NCI-H2196 treated with DMSO at 0.1 percent for 48 hours (cell line): ENCODE measurements around the gene CNST.
A peak's percentile ranks its signal among the peaks of the same experiment; 100 is the strongest.
"Not testable (repeated sequence)": the region's sequence is repeated elsewhere in the genome, so short reads cannot be mapped to it uniquely, and the experiment has no call there.

Experiments used
- DNase-seq: peaks from one replicate; lab custom pipeline; 2025; ENCODE audit not compliant: unreplicated experiment; lab: John Stamatoyannopoulos, UW

Gene CNST

GRCh38 chr1:246583056-246583440, 16.8 kb downstream of the CNST start:
- no peak for DNase-seq

- peak; percentile 33 for DNase-seq
These were observed 17.4 kb downstream of the CNST start for GRCh38 chr1:246583448-246584185.

GRCh38 chr1:246587032-246587431, 20.8 kb downstream of the CNST start:
- DNase-seq = no peak

DNA sequence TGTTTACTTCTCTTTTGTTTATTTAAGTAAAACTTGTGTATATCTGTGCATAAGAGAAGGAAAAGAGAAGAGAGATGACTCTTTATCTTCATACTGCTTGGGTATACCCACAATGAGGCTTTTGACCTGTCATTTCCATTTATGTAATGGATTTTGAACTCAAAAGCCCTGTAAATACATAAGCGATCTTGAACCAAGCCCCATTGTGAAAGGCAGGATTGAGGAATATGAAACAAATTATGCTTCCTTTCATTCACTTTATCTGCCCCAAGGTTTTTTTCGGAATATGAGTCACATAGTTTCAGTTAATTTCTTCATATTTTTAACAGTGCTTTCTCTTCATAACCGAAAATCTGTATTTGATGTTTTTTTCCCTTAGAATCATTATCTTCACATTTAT, 21.4 kb downstream of the CNST start:
- DNase-seq = no peak

- DNase-seq = no peak
These were observed 22.0 kb downstream of the CNST start for GRCh38 chr1:246588159-246588721.

DNA sequence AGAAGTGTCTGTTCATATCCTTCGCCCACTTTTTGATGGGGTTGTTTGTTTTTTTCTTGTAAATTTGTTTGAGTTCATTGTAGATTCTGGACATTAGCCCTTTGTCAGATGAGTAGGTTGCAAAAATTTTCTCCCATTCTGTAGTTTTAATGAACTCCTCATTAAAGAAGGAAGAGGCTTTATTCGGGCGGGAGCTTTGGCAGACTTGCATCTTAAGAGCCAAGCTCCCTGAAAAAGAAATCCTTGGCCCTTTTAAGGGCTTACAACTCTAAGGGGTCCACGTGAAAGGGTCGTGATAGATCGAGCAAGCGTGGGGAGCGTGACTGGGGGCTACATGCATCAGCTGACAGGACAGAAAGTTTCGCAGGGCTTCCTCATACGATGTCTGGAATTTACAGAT, 23.7 kb downstream of the CNST start:
- DNase-seq = not testable (repeated sequence)

- DNase-seq = no peak
These were observed 24.8 kb downstream of the CNST start for GRCh38 chr1:246591047-246591446.

- no peak for DNase-seq
These were observed 25.2 kb downstream of the CNST start for GRCh38 chr1:246591504-246591903.

DNA sequence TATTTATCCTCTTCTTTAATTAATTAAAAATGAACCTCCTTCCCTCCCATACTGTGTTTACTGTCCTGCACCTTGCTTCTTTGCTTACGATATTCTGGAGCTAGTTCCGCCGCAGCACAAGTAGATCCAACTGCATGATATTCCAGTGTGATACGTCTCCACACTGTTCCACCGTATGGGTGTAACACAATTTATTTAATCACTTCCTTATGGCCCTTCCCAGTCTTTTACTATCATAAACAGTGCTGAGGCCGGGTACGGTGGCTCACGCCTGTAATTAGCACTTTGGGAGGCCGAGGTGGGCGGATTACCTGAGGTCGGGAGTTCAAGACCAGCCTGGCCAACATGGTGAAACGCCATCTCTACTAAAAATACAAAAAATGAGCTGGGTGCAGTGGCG, 25.7 kb downstream of the CNST start:
- no peak for DNase-seq

DNA sequence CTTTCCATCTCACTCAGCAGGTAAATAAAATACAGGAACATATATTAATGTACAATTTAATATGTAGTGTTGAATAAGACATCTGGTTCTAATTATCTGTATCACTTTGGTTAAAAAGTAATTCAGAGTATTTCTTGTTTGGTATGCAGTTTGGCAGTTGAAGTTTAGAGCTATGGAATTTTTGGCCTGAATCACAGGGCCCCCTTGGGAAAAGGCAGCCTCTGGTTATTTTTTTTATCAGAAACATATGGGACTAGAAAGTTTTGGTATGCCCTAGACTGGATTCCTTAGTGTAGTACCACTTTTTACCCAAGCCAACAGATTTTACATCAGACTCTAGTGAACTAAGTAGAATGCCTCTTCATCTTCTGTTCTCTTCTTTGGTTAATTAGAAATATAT, 26.4 kb downstream of the CNST start:
- no peak for DNase-seq

- no peak for DNase-seq
These were observed 28.9 kb downstream of the CNST start for GRCh38 chr1:246595146-246595545.

- DNase-seq = peak; percentile 10
These were observed 31.1 kb downstream of the CNST start for GRCh38 chr1:246597340-246597739.

GRCh38 chr1:246597971-246598370, 31.7 kb downstream of the CNST start:
- no peak for DNase-seq

DNA sequence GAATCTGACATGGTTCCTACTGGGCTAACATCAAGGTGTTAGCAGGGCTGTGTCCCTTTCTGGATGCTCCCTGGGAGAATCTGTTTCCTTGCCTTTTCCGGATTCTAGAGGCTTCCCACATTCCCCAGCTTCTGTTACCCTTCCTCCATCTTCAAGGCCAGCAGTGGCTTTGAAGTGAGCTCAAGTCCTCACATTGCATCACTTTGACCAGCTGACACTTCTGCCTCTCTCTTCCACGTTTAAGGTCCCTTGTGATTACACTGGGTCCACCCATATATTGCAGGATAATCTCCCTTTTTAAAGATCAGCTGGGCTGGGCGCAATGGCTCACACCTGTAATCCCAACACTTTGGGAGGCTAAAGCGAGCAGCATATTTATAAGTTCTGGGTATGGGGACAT, 33.1 kb downstream of the CNST start:
- DNase-seq = no peak

- DNase-seq = no peak
These were observed 34.3 kb downstream of the CNST start for GRCh38 chr1:246600579-246600978.

DNA sequence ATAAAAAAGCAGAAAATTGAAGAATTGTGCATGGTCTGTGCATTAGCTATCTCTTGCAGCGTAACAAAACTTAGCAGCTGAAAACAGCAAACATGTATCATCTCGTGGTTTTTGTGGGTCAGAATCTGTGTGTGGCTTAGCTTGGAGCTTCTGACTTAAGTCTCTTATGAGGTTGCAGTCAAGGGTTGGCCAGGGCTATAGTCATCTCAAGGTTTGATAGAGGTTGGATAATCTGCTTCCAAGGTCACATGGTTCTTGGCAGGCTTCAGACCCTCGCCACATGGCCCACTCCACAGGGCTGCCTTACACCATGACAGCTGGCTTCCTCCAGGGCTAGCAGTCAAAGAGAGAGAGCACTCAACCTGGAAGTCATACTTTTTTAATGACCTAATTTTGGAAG, 35.9 kb downstream of the CNST start:
- DNase-seq = no peak

DNA sequence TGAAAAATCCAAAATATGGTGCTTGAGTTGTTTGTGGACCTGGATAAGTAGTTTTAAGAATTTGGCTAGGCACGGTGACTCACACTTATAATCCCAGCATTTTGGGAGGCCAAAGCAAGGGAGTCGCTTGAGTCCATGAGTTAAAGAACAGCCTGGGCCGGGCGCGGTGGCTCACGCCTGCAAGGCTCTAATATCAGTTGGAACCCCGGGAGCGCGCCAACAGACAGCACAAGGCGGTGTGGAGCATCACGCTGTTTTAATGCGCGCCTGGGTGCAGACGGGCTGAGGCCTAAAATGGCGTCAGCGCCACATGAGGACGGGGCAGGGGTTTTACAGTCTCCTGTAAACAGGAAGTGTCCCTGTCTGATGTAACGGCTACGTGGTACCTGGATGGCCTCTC, 39.0 kb downstream of the CNST start:
- not testable (repeated sequence) for DNase-seq

DNA sequence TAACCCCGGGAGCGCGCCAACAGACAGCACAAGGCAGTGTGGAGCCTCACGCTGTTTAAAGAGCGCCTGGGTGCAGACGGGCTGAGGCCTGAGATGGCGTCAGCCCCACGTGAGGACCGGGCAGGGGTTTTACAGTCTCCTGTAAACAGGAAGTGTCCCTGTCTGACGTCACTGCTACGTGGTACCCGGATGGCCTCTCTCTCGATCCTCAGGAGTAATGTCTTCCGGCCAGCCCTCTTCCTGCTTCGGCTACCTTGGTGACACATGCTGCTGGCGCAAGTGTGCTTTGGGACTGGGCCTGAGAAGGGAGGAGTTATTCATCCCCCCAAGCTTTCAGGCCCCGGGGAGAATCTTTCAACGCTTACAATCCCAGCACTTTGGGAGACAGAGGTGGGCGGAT, 41.2 kb downstream of the CNST start:
- no peak for DNase-seq

DNA sequence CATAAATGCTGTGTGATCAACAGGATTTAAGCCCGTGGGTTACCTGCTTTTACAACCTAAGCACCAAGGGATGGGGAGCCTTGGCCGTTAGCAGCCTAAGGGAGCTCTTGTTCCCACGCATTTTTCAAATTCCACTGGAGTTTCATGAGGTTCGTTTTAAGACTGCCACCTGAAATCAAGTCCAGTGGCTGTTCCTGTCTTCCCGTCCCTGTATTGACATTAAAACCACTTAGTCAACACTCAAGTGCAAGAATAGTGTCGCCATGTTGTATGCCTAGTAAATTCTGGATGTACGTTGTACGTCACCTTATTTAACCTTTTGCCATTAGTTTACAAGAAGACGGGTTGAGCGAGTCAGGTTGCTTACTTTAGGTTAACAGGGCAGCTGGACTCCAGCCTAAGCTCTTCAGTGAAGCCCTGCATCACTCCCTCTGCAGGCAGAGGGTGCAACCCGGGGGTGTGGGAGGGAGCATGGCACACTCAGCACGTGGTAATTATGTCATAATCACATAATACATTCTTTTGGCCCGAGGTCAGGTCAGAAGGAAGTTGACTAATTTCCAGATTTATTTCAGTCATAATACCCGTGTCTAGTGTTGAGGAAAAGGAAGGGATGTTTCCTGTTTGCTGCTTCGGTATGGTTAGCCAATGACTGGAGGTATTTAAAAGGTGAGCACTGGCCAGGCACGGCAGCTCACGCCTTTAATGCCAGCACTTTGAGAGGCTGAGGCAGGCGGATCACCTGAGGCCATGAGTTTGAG, 42.5 kb downstream of the CNST start:
- peak; percentile 86 for DNase-seq

GRCh38 chr1:246609632-246610031, 43.4 kb downstream of the CNST start:
- no peak for DNase-seq

DNA sequence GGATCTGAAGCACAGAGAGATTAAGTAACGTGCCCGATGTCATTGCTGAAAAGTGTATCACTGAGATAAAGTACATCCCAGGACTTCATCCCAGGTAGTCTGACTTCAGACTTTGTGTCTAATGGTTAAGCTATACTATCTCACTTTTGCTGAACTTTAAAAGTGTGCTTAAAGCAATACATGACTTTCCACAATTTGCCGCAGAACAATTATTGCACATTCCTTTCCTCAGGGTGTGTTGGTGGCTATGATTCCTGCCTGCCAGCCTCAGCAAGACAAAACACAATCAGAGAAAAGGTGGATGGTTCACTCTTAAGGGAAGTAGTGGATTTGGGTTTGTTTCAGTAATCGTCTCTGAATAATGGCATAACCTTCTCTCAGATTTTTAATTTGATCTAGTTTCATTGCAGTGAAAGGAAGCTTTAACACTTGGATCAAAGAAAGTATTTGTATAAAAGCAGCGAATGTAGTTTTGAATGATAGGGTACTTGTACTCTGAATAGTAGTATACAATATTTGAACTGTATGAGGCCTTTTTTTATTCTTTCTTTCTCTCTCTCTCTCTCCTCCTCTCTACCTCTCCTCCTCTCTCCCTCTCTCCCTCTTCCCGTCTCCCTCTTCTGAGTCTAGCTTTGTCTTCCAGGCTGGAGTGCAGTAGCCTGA, 47.0 kb downstream of the CNST start:
- DNase-seq = no peak

- no peak for DNase-seq
These were observed 50.9 kb downstream of the CNST start for GRCh38 chr1:246617156-246617555.
